Epidermal melanocyte (primary cell): ENCODE results near the gene SYNPO2L.
"Not testable (repeated sequence)": the region's sequence is repeated elsewhere in the genome, so short reads cannot be mapped to it uniquely, and the experiment has no call there.

Experiments used
- DNase-seq: peaks from one replicate; pipeline ENCODE4 v3.0.0; 2011; ENCODE audit warnings: low spot score; ENCODE audit not compliant: insufficient read length

SYNPO2L gene

GRCh38 chr10:73623056-73623455 lies 32.8 kb downstream of the SYNPO2L start:
- no peak for DNase-seq

- DNase-seq: not testable (repeated sequence)
These were observed 34.9 kb downstream of the SYNPO2L start for GRCh38 chr10:73620974-73621373.

- not testable (repeated sequence) for DNase-seq
These were observed 38.7 kb downstream of the SYNPO2L start for GRCh38 chr10:73617143-73617542.

- DNase-seq: no peak
These were observed 41.1 kb downstream of the SYNPO2L start for GRCh38 chr10:73614720-73615119.

GRCh38 chr10:73609116-73609515 lies 46.7 kb downstream of the SYNPO2L start:
- DNase-seq: no peak

GRCh38 chr10:73601486-73601921 lies 54.3 kb downstream of the SYNPO2L start:
- no peak for DNase-seq

GRCh38 chr10:73597346-73597745 lies 58.5 kb downstream of the SYNPO2L start:
- no peak for DNase-seq
